ENCODE results near the gene IQCC.
A peak's percentile ranks its signal among the peaks of the same experiment; 100 is the strongest.

IQCC gene

DNA sequence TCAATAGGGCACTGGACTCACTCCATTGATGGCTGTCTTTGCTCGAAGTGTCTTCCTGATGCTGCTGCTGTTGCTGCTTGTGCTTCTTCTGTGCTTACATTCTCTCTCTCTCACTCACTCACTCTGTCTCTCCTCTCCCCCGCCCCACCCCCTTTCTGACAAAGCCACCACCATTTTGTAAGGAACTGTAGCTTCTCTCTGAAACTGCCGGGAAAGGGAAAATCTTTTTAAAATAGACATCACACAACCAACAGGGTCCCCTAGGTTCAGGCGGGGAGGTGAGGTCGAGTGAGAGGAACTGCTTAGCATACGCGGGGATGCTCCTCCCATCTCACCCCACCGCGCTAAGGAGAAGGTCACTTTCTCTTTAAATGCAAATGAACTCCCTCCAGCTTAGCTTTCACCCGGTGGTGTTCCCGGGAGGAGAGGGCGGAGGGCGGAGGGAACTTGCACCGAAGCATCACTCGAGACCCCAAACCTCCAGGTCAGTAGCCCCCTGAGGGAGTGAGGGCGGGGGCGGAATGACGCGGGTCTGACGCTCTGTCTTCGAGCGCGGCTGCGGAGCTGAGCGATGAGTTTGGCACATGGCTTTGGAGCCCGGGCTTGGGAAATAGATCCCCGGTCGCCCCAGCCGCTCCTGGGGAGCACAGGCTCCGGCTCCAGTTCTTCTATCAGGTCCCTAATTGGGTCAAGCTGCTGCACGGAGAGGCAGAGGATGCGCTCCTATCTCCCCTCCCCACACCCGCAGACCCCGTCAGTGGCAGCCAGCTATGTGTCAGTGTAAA, 5.1 kb upstream of the IQCC start, which contains the start of gene CCDC28B:
Gene CCDC28B (plus strand): TSS at position 370 of the 785 bp plus-strand sequence. CDS start 1,341 bp downstream, outside the sequence.
- Histone ChIP-seq H2BK120ac (ENCODE audit: low read depth, low read length) (peak within 1 kb of the TSS; percentile 64), H3K23ac (ENCODE audit: low read length in 2 of 2) (peak within 1 kb of the TSS in 1 of 2 experiments; percentile 14), H2BK15ac (ENCODE audit: low read depth, poor library complexity, severe bottlenecking) (peak within 1 kb of the TSS; percentile 85), H3K4me1 (ENCODE audit: control insufficient read depth, insufficient read depth, low read depth, low read length) (peaks cover 34% of the 10 kb centered on the region), H3K4ac (ENCODE audit: low read depth in 1 of 2, low read length in 2 of 2) (peak within 1 kb of the TSS; percentile 59 to 73), H3K9me3 (ENCODE audit: control insufficient read depth, low read length) (no peaks in the 10 kb centered on the region), H2AFZ (ENCODE audit: low read depth, low read length) (peak within 1 kb of the TSS; percentile 59), H3K14ac (ENCODE audit: low read length in 2 of 2) (peak within 1 kb of the TSS in 1 of 2 experiments; percentile 56), H3K36me3 (ENCODE audit: control insufficient read depth in 1 of 2, insufficient read depth in 2 of 2, low read depth in 1 of 2, low read length in 2 of 2) (peaks cover 33 to 36% of the 10 kb centered on the region in 2 experiments), H3K27ac (ENCODE audit: low read length, poor library complexity, severe bottlenecking) (peak within 1 kb of the TSS; percentile 77), H4K8ac (ENCODE audit: low read length) (peak within 1 kb of the TSS; percentile 56), H2AK5ac (ENCODE audit: low read length, severe bottlenecking) (peak within 1 kb of the TSS; percentile 33), H3K4me3 (ENCODE audit: insufficient read depth in 1 of 2, low read depth in 1 of 2, low read length in 2 of 2) (peak within 1 kb of the TSS; percentile 69 to 84), H3K79me1 (replicated peaks; ENCODE audit: low read length, poor library complexity, severe bottlenecking) (peaks cover 6% of the 10 kb centered on the region), H3K27me3 (ENCODE audit: control insufficient read depth in 1 of 2, insufficient read depth in 1 of 2, low read length in 2 of 2) (no peaks in the 10 kb centered on the region), H3K18ac (ENCODE audit: low read depth in 1 of 2, low read length in 2 of 2) (peak within 1 kb of the TSS; percentile 83 to 88), H4K91ac (ENCODE audit: low read length) (peak within 1 kb of the TSS; percentile 47), H2BK5ac (ENCODE audit: low read depth, low read length, poor library complexity, severe bottlenecking) (no peak within 1 kb of the TSS), H2BK12ac (ENCODE audit: low read length in 2 of 2) (peak within 1 kb of the TSS; percentile 45 to 80), H3K4me2 (ENCODE audit: low read length, poor library complexity, severe bottlenecking) (peak within 1 kb of the TSS; percentile 89), H3K9ac (ENCODE audit: low read length) (peak within 1 kb of the TSS; percentile 88)
- under 1% methylated on average over 30 of the region's 34 CpGs for WGBS
- peak; percentile 89 for DNase-seq

DNA sequence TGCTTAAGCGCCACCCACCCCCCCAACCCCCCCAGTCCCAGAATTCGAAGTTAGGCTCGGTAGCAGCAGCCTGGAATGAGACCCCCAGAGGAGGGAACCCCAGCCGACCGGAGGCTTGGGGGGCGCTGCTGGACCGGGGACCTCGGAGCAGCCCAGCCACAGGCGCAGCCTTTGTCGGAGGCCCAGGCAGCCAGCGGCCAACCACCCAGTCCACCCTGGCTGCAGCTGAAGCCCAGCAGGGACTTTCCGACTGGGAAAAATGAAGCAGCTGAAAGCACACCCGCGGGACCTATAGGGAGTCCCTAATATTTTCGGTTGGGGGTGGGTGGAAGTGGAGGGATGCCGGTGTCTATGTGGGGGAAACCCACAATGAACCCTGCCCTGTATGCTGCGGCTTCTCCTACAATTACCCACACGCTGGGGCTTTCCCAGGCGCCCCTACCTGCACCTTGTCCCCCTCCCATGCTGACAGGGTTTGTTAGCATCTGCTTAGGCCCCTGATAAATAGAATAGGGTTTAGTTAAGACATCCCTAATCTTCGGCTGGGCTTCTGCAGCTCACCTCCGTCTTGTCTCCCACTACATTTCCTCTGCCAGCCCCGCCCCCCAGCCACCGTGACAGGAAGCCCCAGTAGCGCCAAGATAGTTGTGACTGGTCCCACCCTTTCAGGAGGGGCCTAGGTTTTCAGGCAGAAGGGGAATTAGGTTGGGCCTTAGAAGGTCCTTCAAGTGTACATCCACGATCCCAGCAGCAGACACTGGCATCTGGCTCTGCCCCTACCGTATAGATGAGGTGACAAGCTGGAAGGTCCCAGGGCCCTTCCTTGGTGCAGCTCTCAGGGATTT, 4.2 kb upstream of the IQCC start:
- Histone ChIP-seq H3K14ac (ENCODE audit: low read length in 2 of 2) (no peak overlapping the region), H3K79me1 (replicated peaks; ENCODE audit: low read length, poor library complexity, severe bottlenecking) (peaks cover 9% of the 10 kb centered on the region), H3K27ac (ENCODE audit: low read length, poor library complexity, severe bottlenecking) (peak overlapping the region; percentile 77), H3K4ac (ENCODE audit: low read depth in 1 of 2, low read length in 2 of 2) (peak overlapping the region; percentile 55 to 75), H2BK120ac (ENCODE audit: low read depth, low read length) (peak overlapping the region; percentile 64), H3K18ac (ENCODE audit: low read depth in 1 of 2, low read length in 2 of 2) (peak overlapping the region; percentile 48 to 87), H2BK15ac (ENCODE audit: low read depth, poor library complexity, severe bottlenecking) (peak overlapping the region; percentile 85), H3K23ac (ENCODE audit: low read length in 2 of 2) (no peak overlapping the region), H2AK5ac (ENCODE audit: low read length, severe bottlenecking) (no peak overlapping the region), H2BK12ac (ENCODE audit: low read length in 2 of 2) (peak overlapping the region in 1 of 2 experiments; percentile 80), H2BK5ac (ENCODE audit: low read depth, low read length, poor library complexity, severe bottlenecking) (no peak overlapping the region), H4K91ac (ENCODE audit: low read length) (peak overlapping the region; percentile 48), H4K8ac (ENCODE audit: low read length) (peak overlapping the region; percentile 29), H2AFZ (ENCODE audit: low read depth, low read length) (no peak overlapping the region), H3K36me3 (ENCODE audit: control insufficient read depth in 1 of 2, insufficient read depth in 2 of 2, low read depth in 1 of 2, low read length in 2 of 2) (peaks cover 25 to 28% of the 10 kb centered on the region in 2 experiments), H3K4me1 (ENCODE audit: control insufficient read depth, insufficient read depth, low read depth, low read length) (peaks cover 36% of the 10 kb centered on the region), H3K4me2 (ENCODE audit: low read length, poor library complexity, severe bottlenecking) (peak overlapping the region; percentile 89), H3K9ac (ENCODE audit: low read length) (peak overlapping the region; percentile 88), H3K4me3 (ENCODE audit: insufficient read depth in 1 of 2, low read depth in 1 of 2, low read length in 2 of 2) (peak overlapping the region; percentile 69 to 84), H3K27me3 (ENCODE audit: control insufficient read depth in 1 of 2, insufficient read depth in 1 of 2, low read length in 2 of 2) (no peaks in the 10 kb centered on the region), H3K9me3 (ENCODE audit: control insufficient read depth, low read length) (no peaks in the 10 kb centered on the region)
- peak; percentile 83 for DNase-seq
- 2% methylated on average over 22 of the region's 26 CpGs for WGBS

DNA sequence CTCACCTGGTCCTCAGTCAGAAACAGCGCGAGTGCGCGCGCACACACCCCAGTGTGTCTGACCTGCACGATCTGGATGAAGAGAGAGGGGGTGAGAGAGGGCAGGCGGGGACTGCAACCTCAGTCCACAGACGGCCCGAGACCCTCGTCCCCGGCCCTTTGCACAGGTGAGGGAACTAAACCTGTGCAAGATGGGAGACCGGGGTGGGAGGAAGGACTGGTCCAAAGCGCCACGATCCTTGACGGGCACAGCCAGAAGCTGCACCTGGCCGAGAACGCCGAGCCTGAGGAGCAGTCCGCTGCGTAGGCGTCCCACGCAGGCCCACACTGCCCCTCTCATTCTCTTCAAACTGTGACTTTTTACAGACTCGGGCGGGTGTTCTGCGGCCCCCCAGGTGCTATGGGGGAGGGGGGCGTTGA, 519 bp upstream of the IQCC start:
- Histone ChIP-seq H2BK5ac (ENCODE audit: low read depth, low read length, poor library complexity, severe bottlenecking) (no peak overlapping the region), H3K23ac (ENCODE audit: low read length in 2 of 2) (peak overlapping the region in 1 of 2 experiments; percentile 63), H3K36me3 (ENCODE audit: control insufficient read depth in 1 of 2, insufficient read depth in 2 of 2, low read depth in 1 of 2, low read length in 2 of 2) (peaks cover 9 to 15% of the 10 kb centered on the region in 2 experiments), H2AK5ac (ENCODE audit: low read length, severe bottlenecking) (no peak overlapping the region), H3K27me3 (ENCODE audit: control insufficient read depth in 1 of 2, insufficient read depth in 1 of 2, low read length in 2 of 2) (no peaks in the 10 kb centered on the region), H3K4me2 (ENCODE audit: low read length, poor library complexity, severe bottlenecking) (peak overlapping the region; percentile 89), H3K14ac (ENCODE audit: low read length in 2 of 2) (peak overlapping the region in 1 of 2 experiments; percentile 64), H3K27ac (ENCODE audit: low read length, poor library complexity, severe bottlenecking) (no peak overlapping the region), H2BK12ac (ENCODE audit: low read length in 2 of 2) (no peak overlapping the region), H2AFZ (ENCODE audit: low read depth, low read length) (no peak overlapping the region), H2BK15ac (ENCODE audit: low read depth, poor library complexity, severe bottlenecking) (no peak overlapping the region), H3K9ac (ENCODE audit: low read length) (peak overlapping the region; percentile 93), H3K4me3 (ENCODE audit: insufficient read depth in 1 of 2, low read depth in 1 of 2, low read length in 2 of 2) (peak overlapping the region; percentile 65 to 93), H3K4ac (ENCODE audit: low read depth in 1 of 2, low read length in 2 of 2) (peak overlapping the region in 1 of 2 experiments; percentile 29), H2BK120ac (ENCODE audit: low read depth, low read length) (no peak overlapping the region), H4K8ac (ENCODE audit: low read length) (no peak overlapping the region), H3K4me1 (ENCODE audit: control insufficient read depth, insufficient read depth, low read depth, low read length) (peaks cover 30% of the 10 kb centered on the region), H3K9me3 (ENCODE audit: control insufficient read depth, low read length) (no peaks in the 10 kb centered on the region), H4K91ac (ENCODE audit: low read length) (no peak overlapping the region), H3K18ac (ENCODE audit: low read depth in 1 of 2, low read length in 2 of 2) (peak overlapping the region in 1 of 2 experiments; percentile 62), H3K79me1 (replicated peaks; ENCODE audit: low read length, poor library complexity, severe bottlenecking) (peaks cover 14% of the 10 kb centered on the region)
- DNase-seq = no peak
- WGBS = 34% methylated on average over 18 of the region's 26 CpGs

Measured in mesenchymal stem cell (in vitro differentiated cells and primary cell).